Astrocyte (in vitro differentiated cells and primary cell): ENCODE results near the gene NDUFAF8.

Source experiments
- EZH2 ChIP-seq: IDR thresholded peaks from 2 replicates; pipeline ENCODE4 v1.6.1; 2012; ENCODE audit warnings: mild to moderate bottlenecking, low read length, inconsistent platforms; ENCODE audit not compliant: insufficient read depth
- TF ChIP-seq, protein P1 (sequence below): IDR thresholded peaks from 2 replicates; pipeline ENCODE4 v1.5.1; 2011; ENCODE audit warnings: low read depth, mild to moderate bottlenecking, inconsistent platforms, low read length, moderate library complexity; ENCODE audit not compliant: insufficient read depth

DNA sequence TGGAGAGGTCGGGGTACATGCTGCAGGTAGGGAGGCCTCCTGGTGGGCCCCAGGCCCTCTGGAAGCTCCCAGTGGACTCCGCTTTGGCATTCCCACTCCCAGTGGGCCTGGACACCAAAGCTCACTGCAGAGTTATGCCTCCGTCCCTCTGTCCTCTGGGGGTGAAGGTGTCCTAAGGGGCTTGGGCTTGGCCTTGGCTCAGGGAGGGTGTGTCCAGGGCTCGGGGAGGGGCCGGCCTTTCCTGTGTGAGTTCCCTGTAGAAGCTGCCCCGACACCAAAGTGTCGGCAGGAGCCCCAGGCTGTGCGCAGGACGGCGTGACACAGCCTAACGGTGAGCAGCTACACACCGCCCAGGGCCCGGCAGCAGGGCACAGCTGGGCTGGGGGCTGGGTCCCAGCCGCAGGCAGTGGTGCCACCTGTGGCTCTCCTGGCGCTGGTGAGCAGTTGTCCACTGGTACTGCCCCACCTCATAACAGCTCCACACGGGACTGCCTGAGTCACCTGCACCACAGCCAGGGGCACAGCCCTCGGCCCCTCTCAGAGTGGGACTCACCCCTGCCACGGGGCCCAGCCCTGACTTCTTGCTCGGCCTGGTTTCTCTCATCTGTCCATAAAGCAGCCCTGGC is 6.4 kb upstream of the NDUFAF8 start:
- TF ChIP-seq, protein P1, sequence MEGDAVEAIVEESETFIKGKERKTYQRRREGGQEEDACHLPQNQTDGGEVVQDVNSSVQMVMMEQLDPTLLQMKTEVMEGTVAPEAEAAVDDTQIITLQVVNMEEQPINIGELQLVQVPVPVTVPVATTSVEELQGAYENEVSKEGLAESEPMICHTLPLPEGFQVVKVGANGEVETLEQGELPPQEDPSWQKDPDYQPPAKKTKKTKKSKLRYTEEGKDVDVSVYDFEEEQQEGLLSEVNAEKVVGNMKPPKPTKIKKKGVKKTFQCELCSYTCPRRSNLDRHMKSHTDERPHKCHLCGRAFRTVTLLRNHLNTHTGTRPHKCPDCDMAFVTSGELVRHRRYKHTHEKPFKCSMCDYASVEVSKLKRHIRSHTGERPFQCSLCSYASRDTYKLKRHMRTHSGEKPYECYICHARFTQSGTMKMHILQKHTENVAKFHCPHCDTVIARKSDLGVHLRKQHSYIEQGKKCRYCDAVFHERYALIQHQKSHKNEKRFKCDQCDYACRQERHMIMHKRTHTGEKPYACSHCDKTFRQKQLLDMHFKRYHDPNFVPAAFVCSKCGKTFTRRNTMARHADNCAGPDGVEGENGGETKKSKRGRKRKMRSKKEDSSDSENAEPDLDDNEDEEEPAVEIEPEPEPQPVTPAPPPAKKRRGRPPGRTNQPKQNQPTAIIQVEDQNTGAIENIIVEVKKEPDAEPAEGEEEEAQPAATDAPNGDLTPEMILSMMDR, result no peak
- no peak for TF ChIP-seq EZH2
